ENCODE data around the gene FAM193A.

The FAM193A gene

GRCh38 chr4:2699534-2699933, 163.1 kb downstream of the FAM193A start:
- TF ChIP-seq, protein P1, sequence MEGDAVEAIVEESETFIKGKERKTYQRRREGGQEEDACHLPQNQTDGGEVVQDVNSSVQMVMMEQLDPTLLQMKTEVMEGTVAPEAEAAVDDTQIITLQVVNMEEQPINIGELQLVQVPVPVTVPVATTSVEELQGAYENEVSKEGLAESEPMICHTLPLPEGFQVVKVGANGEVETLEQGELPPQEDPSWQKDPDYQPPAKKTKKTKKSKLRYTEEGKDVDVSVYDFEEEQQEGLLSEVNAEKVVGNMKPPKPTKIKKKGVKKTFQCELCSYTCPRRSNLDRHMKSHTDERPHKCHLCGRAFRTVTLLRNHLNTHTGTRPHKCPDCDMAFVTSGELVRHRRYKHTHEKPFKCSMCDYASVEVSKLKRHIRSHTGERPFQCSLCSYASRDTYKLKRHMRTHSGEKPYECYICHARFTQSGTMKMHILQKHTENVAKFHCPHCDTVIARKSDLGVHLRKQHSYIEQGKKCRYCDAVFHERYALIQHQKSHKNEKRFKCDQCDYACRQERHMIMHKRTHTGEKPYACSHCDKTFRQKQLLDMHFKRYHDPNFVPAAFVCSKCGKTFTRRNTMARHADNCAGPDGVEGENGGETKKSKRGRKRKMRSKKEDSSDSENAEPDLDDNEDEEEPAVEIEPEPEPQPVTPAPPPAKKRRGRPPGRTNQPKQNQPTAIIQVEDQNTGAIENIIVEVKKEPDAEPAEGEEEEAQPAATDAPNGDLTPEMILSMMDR (IDR thresholded peaks at IDR 0.05; ENCODE audit: low read depth, low read length), result no peak
- no peak for DNase-seq (ENCODE audit: low read depth in 2 of 2)
- no peak overlapping the region for H3K4me3 ChIP-seq (replicated peaks in 1 of 2; ENCODE audit: low read depth in 2 of 2, low read length in 2 of 2)

GRCh38 chr4:2700031-2700430, 163.6 kb downstream of the FAM193A start:
- no peak for DNase-seq (ENCODE audit: low read depth in 2 of 2)
- TF ChIP-seq, protein P1 (IDR thresholded peaks at IDR 0.05; ENCODE audit: low read depth, low read length), result no peak
- H3K4me3 ChIP-seq (replicated peaks in 1 of 2; ENCODE audit: low read depth in 2 of 2, low read length in 2 of 2), result no peak overlapping the region

- TF ChIP-seq, protein P1 (IDR thresholded peaks at IDR 0.05; ENCODE audit: low read depth, low read length), result no peak
Measured at GRCh38 chr4:2702361-2702760, 165.9 kb downstream of the FAM193A start.

DNA sequence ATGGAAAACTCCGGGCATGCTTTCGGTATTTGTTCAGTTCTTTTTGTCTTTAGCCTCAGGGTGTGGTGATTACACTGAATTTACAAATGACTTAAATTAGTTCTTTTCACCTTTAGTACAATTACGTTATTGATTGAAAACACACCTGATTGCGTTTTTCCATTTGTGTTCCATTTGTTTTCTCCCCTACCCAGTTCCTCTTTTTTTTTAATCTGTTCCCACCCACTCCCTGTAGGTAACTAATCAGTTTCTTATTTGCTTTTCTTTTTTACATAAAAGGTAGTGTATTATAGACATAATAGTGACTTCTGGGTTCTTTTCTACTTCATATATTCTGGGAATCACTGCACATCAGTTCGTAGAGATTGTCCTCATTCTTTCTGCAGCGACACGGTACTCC, 166.3 kb downstream of the FAM193A start:
- H3K4me3 ChIP-seq (replicated peaks in 1 of 2; ENCODE audit: low read depth in 2 of 2, low read length in 2 of 2), result no peak overlapping the region
- DNase-seq (ENCODE audit: low read depth in 2 of 2), result no peak
- TF ChIP-seq, protein P1 (IDR thresholded peaks at IDR 0.05; ENCODE audit: low read depth, low read length), result no peak

More at GRCh38 chr4:2702361-2702760, 165.9 kb downstream of the FAM193A start:
- H3K4me3 ChIP-seq (replicated peaks in 1 of 2; ENCODE audit: low read depth in 2 of 2, low read length in 2 of 2), result no peak overlapping the region
- DNase-seq (ENCODE audit: low read depth in 2 of 2), result no peak

DNA sequence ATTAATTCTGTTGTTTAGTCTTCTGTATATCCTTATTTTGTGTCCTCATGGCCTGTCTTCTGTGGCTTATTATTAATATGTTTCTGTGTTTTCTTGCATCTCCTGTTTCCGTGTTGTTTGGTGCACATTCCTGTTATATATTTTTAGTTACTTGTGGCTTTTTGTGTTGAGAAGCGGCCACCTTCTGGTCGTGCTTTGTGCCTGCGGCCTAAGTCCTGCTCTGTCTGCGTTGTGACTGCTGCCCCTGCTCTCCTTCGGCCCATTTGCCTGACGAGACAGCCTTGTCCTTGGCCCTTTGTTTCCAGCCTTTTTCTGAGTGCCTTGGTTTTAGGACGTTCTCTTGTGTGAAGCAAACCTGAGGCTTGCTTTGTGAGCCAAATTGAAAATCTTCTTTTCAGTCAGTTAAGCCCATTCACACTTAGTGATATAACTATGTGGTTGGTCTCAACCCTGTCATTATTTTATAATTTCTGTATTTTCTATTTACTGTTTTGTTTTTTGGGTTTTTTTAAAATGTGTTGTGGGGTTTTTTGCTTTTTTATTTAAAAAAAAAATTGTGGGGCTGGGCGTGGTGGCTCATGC, 175.9 kb downstream of the FAM193A start:
- DNase-seq (ENCODE audit: low read depth in 2 of 2), result peak; percentile 30 to 47
- no peak overlapping the region for H3K4me3 ChIP-seq (replicated peaks in 1 of 2; ENCODE audit: low read depth in 2 of 2, low read length in 2 of 2)
- TF ChIP-seq, protein P1 (IDR thresholded peaks at IDR 0.05; ENCODE audit: low read depth, low read length), result peak; percentile 37

DNA sequence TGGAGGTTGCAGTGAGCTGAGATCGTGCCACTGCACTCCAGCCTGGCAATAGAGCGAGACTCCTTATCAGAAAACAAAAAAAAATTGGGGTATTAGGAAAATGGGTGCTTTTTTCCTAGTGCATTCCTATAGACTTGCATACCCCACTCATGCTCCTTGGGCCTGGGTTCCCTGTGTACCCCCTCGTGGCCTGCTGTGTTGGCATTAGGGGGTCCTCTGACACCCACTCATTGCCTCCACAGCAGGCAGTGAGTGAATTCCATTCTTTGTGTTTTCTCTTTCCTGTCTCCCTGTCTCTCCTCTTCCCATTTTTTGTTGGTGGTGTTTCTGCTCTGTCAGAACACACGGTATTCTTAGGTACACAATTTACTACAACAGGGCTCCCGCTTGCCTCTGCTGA, 176.9 kb downstream of the FAM193A start:
- H3K4me3 ChIP-seq (replicated peaks in 1 of 2; ENCODE audit: low read depth in 2 of 2, low read length in 2 of 2), result no peak overlapping the region
- TF ChIP-seq, protein P1 (IDR thresholded peaks at IDR 0.05; ENCODE audit: low read depth, low read length), result no peak
- no peak for DNase-seq (ENCODE audit: low read depth in 2 of 2)

Measured in cardiac fibroblast (primary cell).